ENCODE results near the gene VPS11. TPM values are rescaled to one million over a fixed set of nuclear protein-coding genes. Genes with fewer than 3 reads are reported as not detected.

VPS11 gene
- total RNA-seq, 1 donor from 2014 or later: 32.7 TPM

- no peak for TF ChIP-seq CTCF (IDR thresholded peaks at IDR 0.05; ENCODE audit: unreplicated experiment)
- peaks cover 43% of the 10 kb centered on the region for H3K36me3 Mint-ChIP-seq (ENCODE audit: low read depth, unreplicated experiment)
- peaks cover 14% of the 10 kb centered on the region for H3K27me3 Mint-ChIP-seq (ENCODE audit: unreplicated experiment)
- no peaks in the 10 kb centered on the region for H3K9me3 Mint-ChIP-seq (ENCODE audit: unreplicated experiment)
- peaks cover 20% of the 10 kb centered on the region for H3K4me1 Mint-ChIP-seq (ENCODE audit: unreplicated experiment)
- peak; percentile 38 for DNase-seq (ENCODE audit: low spot score)
- peak overlapping the region; percentile 91 for H3K4me3 Mint-ChIP-seq (ENCODE audit: unreplicated experiment)
- peak overlapping the region; percentile 36 for H3K27ac Mint-ChIP-seq (ENCODE audit: unreplicated experiment)
These were observed 26.6 kb downstream of the VPS11 start for GRCh38 chr11:119093942-119094815.

DNA sequence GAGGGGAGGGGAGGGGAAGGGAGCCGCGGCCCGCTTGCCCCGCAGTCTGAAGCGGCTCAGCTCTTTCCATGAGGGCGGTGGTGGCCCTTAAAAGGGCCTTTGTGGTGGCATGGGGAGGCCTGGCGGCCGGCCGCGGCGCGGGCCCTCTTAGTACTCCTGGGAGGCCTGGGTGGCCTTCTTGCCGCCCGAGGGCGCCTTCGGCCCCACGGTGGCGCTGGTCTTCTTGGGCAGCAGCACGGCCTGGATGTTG lies 27.1 kb downstream of the VPS11 start:
- Mint-ChIP-seq H3K4me3 (ENCODE audit: unreplicated experiment) (peak overlapping the region; percentile 90), H3K36me3 (ENCODE audit: low read depth, unreplicated experiment) (peaks cover 41% of the 10 kb centered on the region), H3K4me1 (ENCODE audit: unreplicated experiment) (peaks cover 20% of the 10 kb centered on the region), H3K9me3 (ENCODE audit: unreplicated experiment) (no peaks in the 10 kb centered on the region), H3K27me3 (ENCODE audit: unreplicated experiment) (peaks cover 15% of the 10 kb centered on the region), H3K27ac (ENCODE audit: unreplicated experiment) (peak overlapping the region; percentile 61)
- peak; percentile 29 for TF ChIP-seq CTCF (IDR thresholded peaks at IDR 0.05; ENCODE audit: unreplicated experiment)
- DNase-seq (ENCODE audit: low spot score): peak; percentile 83

- Mint-ChIP-seq H3K4me3 (ENCODE audit: unreplicated experiment) (peak overlapping the region; percentile 90), H3K27ac (ENCODE audit: unreplicated experiment) (peak overlapping the region; percentile 78), H3K36me3 (ENCODE audit: low read depth, unreplicated experiment) (peaks cover 43% of the 10 kb centered on the region), H3K27me3 (ENCODE audit: unreplicated experiment) (peaks cover 16% of the 10 kb centered on the region), H3K9me3 (ENCODE audit: unreplicated experiment) (no peaks in the 10 kb centered on the region), H3K4me1 (ENCODE audit: unreplicated experiment) (peaks cover 23% of the 10 kb centered on the region)
- TF ChIP-seq CTCF (IDR thresholded peaks at IDR 0.05; ENCODE audit: unreplicated experiment): no peak
- peak; percentile 97 for DNase-seq (ENCODE audit: low spot score)
These were observed 27.7 kb downstream of the VPS11 start for GRCh38 chr11:119095066-119095880.

GRCh38 chr11:119099711-119100110 lies 32.1 kb downstream of the VPS11 start:
- Mint-ChIP-seq H3K27ac (ENCODE audit: unreplicated experiment) (peak overlapping the region; percentile 97), H3K36me3 (ENCODE audit: low read depth, unreplicated experiment) (peaks cover 42% of the 10 kb centered on the region), H3K4me3 (ENCODE audit: unreplicated experiment) (no peak overlapping the region), H3K4me1 (ENCODE audit: unreplicated experiment) (peaks cover 23% of the 10 kb centered on the region), H3K27me3 (ENCODE audit: unreplicated experiment) (peaks cover 11% of the 10 kb centered on the region), H3K9me3 (ENCODE audit: unreplicated experiment) (no peaks in the 10 kb centered on the region)
- DNase-seq (ENCODE audit: low spot score): no peak
- no peak for TF ChIP-seq CTCF (IDR thresholded peaks at IDR 0.05; ENCODE audit: unreplicated experiment)
